Breast epithelium (tissue), 4 donors: ENCODE results near the gene KIF5B. TPM values are rescaled to one million over a fixed set of nuclear protein-coding genes. Genes with fewer than 3 reads are reported as not detected.
"Not testable (repeated sequence)": the region's sequence is repeated elsewhere in the genome, so short reads cannot be mapped to it uniquely, and the experiment has no call there.

ENCODE experiments used
- DNase-seq, 2 donors: peaks; one replicate each; pipeline ENCODE4 v3.0.0-alpha.2; 2019; ENCODE audit warnings: low spot score in 2 of 2
- H3K27ac ChIP-seq, 2 donors: fragments of 200-600 bp; sonication (generic) in 1 of 2; one replicate each; pipeline ENCODE4 v1.5.1; 2016 to 2019; ENCODE audit warnings: mild to moderate bottlenecking in 1 of 2
- H3K27me3 ChIP-seq, 2 donors: fragments of 200-600 bp; sonication (generic) in 1 of 2; one replicate each; pipeline versions ENCODE4 v1.5.1 to v1.6.0; 2017 to 2019; ENCODE audit warnings: control low read depth in 1 of 2, mild to moderate bottlenecking in 1 of 2
- H3K36me3 ChIP-seq: fragments of 200-600 bp; one replicate; pipeline ENCODE4 v1.5.1; 2019
- H3K4me1 ChIP-seq, 2 donors: fragments of 200-600 bp; sonication (generic); one replicate each; pipeline ENCODE4 v1.5.1; 2016 to 2019; ENCODE audit warnings: control low read depth in 1 of 2
- H3K4me3 ChIP-seq, 3 donors: fragments of 200-600 bp; sonication (generic); 1 replicate in 2 of 3; 2 replicates in 1 of 3; pipeline ENCODE4 v1.5.1; 2016 to 2019; ENCODE audit warnings: mild to moderate bottlenecking in 3 of 3, moderate library complexity in 2 of 3
- H3K9me3 ChIP-seq, 2 donors: fragments of 200-600 bp; sonication (generic) in 1 of 2; one replicate each; pipeline ENCODE4 v1.5.1; 2016 to 2019; ENCODE audit warnings: control low read depth in 1 of 2
- POLR2A ChIP-seq: fragments of 450-650 bp; IDR thresholded peaks from one replicate; pipeline ENCODE4 v1.6.1; 2016; ENCODE audit warnings: antibody characterized with exemption, mild to moderate bottlenecking, moderate library complexity
- POLR2AphosphoS5 ChIP-seq, 3 donors: sonication (generic); formaldehyde crosslinking; IDR thresholded peaks; one replicate each; pipeline ENCODE4 v1.6.1; 2017; ENCODE audit warnings: antibody characterized with exemption in 3 of 3
- intact Hi-C: fragments of 100-400 bp; cut with DNase I; formaldehyde crosslinking; loops from one replicate; pipeline ENCODE4 v1.15.1; 2023; ENCODE audit warnings: low total_unique reads
- total RNA-seq, 3 donors: library from RNA; depleted of rRNA; stranded (reverse); fragments of >200 nt; gene quantifications; one replicate each; pipeline ENCODE4 v1.1.0, GENCODE V29; 2016
- TF ChIP-seq, protein P1 (sequence below), 3 donors: fragments of 450-650 bp; IDR thresholded peaks; one replicate each; pipeline ENCODE4 v1.5.1; 2016 to 2017; ENCODE audit warnings: antibody characterized with exemption in 3 of 3, mild to moderate bottlenecking in 3 of 3, moderate library complexity in 3 of 3

The KIF5B gene
- total RNA-seq, 3 donors from 2014 or later: 104 to 115 (median 108) TPM

DNA sequence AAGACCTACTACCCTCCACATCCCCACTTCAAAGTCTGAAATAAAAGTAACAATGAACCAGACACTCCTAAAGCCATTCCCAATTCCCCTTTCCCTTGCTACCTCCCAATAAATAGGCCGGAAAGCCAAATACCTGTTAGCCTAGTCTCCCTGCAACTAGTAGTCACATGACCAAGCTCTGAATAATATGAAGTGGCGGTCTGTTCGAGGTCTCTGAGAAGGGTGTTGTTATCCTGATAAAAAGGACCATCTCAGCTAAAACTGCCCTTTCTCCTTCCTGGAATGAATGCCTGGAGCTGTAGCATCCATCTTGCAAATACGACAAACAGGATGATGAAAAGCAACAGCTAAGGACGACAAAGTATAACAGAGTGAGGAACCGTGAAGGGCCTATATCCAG, 6.0 kb downstream of the KIF5B start:
- no peaks in the 10 kb centered on the region for H3K27me3 ChIP-seq
- no peak overlapping the region for H3K4me3 ChIP-seq
- intact Hi-C loops: no loop called here
- no peak overlapping the region for H3K27ac ChIP-seq
- no peaks in the 10 kb centered on the region for H3K9me3 ChIP-seq
- peaks cover 0 to 7% of the 10 kb centered on the region in 2 donors for H3K4me1 ChIP-seq
- DNase-seq: no peak
- TF ChIP-seq POLR2A: no peak
- TF ChIP-seq POLR2AphosphoS5 (IDR thresholded peaks at IDR 0.05): no peak
- H3K36me3 ChIP-seq: no peaks in the 10 kb centered on the region

DNA sequence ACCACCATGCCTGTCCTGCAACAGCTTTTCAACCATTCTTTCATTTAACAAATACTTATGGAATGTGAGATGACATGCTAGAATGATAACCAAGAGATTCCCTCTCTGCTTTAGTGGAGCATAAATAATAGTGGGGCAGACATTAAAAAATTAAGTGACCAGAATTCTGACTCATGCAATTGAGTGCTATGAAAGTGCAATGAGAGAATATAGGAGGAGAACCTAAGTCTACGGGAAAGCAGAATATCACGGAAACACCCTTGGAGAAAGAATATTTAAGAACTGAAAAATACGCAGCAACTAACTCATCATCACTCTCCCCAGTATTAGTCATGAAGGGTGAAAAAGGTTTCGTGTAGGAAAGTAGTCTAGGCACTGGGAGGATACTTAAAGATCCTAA, 7.1 kb downstream of the KIF5B start:
- H3K4me3 ChIP-seq: no peak overlapping the region
- no peak for DNase-seq
- no peaks in the 10 kb centered on the region for H3K36me3 ChIP-seq
- no peaks in the 10 kb centered on the region for H3K9me3 ChIP-seq
- TF ChIP-seq POLR2A (no peak), POLR2AphosphoS5 (IDR thresholded peaks at IDR 0.05) (no peak)
- TF ChIP-seq, protein P1, sequence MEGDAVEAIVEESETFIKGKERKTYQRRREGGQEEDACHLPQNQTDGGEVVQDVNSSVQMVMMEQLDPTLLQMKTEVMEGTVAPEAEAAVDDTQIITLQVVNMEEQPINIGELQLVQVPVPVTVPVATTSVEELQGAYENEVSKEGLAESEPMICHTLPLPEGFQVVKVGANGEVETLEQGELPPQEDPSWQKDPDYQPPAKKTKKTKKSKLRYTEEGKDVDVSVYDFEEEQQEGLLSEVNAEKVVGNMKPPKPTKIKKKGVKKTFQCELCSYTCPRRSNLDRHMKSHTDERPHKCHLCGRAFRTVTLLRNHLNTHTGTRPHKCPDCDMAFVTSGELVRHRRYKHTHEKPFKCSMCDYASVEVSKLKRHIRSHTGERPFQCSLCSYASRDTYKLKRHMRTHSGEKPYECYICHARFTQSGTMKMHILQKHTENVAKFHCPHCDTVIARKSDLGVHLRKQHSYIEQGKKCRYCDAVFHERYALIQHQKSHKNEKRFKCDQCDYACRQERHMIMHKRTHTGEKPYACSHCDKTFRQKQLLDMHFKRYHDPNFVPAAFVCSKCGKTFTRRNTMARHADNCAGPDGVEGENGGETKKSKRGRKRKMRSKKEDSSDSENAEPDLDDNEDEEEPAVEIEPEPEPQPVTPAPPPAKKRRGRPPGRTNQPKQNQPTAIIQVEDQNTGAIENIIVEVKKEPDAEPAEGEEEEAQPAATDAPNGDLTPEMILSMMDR (IDR thresholded peaks at IDR 0.05): no peak
- intact Hi-C loops: no loop called here
- no peak overlapping the region for H3K27ac ChIP-seq
- H3K27me3 ChIP-seq: no peaks in the 10 kb centered on the region
- peaks cover 0 to 7% of the 10 kb centered on the region in 2 donors for H3K4me1 ChIP-seq

DNA sequence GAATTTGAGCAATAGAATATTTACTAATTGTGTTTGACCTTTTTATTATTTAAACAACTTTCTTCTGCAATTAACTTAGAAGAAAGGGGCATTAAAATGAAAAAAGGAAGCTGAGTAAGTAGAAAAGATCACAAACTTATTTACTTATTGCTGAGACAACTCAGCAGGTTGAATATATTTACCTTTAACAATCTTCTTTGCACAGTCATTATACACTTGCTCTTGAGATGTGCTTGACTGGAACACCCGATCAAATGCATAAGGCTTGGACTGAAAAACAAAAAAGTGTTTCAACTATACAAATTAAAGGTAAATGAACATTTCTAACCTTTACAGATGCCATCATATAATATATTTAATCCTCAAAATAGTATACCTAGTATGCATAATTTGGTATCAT, 7.9 kb downstream of the KIF5B start:
- intact Hi-C loops: no loop called here
- Histone ChIP-seq H3K4me1 (peaks cover 0 to 7% of the 10 kb centered on the region in 2 donors), H3K36me3 (no peaks in the 10 kb centered on the region), H3K4me3 (no peak overlapping the region), H3K27me3 (no peaks in the 10 kb centered on the region), H3K27ac (no peak overlapping the region), H3K9me3 (no peaks in the 10 kb centered on the region)
- TF ChIP-seq POLR2A: no peak
- no peak for DNase-seq

DNA sequence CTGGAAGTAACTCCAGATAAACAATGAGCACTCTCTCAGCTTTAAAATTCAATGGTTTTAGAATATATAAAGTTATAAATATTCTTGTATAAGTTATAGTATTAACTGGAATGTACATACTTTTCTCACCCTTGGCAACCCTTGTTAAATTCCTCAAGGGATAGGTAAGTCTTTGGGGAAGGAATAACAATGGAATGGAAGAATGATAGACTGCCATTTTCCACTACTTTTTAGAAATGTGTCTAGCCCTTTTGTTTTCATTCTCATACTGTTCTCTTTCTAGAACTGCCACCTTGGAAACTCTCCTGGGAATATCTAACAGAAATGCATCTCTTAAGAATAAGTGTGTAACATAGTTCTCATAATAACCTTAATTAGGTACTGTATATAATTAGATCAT, 8.3 kb downstream of the KIF5B start:
- peaks cover 0 to 7% of the 10 kb centered on the region in 2 donors for H3K4me1 ChIP-seq
- no peak overlapping the region for H3K27ac ChIP-seq
- H3K9me3 ChIP-seq: no peaks in the 10 kb centered on the region
- no peak for DNase-seq
- no peak overlapping the region for H3K4me3 ChIP-seq
- intact Hi-C loops: no loop called here
- TF ChIP-seq POLR2A (no peak), POLR2AphosphoS5 (IDR thresholded peaks at IDR 0.05) (no peak)
- TF ChIP-seq, protein P1 (IDR thresholded peaks at IDR 0.05): no peak
- H3K27me3 ChIP-seq: no peaks in the 10 kb centered on the region
- H3K36me3 ChIP-seq: no peaks in the 10 kb centered on the region

DNA sequence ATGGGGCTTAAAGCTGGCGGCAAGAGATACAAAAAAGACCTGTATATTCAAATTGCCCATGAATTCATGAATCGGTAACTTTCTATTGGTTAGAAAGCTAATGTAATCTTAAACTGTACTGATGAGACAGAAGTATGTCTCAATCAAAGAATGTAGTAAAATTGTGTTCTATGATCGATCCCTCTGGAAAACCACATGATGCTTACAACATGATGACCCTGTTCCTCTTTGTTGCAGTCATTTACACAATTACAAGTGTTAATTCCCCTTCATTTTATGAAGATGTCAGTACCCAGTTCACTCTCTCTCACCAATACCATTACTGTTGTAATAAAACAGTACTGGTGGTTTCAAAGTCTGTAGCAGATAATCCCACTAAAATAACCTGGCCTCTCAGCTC, 10.1 kb downstream of the KIF5B start:
- Histone ChIP-seq H3K27ac (no peak overlapping the region), H3K36me3 (no peaks in the 10 kb centered on the region), H3K27me3 (no peaks in the 10 kb centered on the region), H3K4me1 (no peaks in the 10 kb centered on the region), H3K4me3 (no peak overlapping the region), H3K9me3 (no peaks in the 10 kb centered on the region)
- TF ChIP-seq POLR2AphosphoS5 (IDR thresholded peaks at IDR 0.05): no peak
- TF ChIP-seq, protein P1 (IDR thresholded peaks at IDR 0.05): no peak
- TF ChIP-seq POLR2A: no peak
- no peak for DNase-seq
- intact Hi-C loops: no loop called here

DNA sequence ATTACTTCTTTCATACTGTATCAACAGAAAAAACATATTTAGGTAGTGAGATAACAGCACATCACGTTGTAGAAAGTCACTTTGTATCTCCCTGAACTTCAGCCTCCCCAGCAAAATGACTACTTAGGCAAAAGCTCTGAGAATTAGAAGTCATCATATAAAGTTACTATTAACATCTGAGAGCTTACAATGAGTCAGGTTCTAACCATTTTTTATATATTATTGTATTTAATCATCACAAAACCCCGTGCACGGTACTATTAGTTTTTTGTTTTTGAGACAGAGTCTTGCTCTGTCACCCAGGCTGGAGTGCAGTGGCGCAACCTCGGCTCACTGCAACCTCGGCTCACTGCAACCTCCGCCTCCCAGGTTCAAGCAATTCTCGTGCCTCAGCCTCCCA, 13.5 kb downstream of the KIF5B start:
- intact Hi-C loops, H3K4me3 ChIP-seq, DNase-seq, H3K4me1 ChIP-seq, H3K27ac ChIP-seq, H3K27me3 ChIP-seq, H3K9me3 ChIP-seq, H3K36me3 ChIP-seq: not testable (repeated sequence)
